Forelimb muscle (tissue), 1 donor: ENCODE measurements around the gene IAPP. TPM values are rescaled to one million over a fixed set of nuclear protein-coding genes. Genes with fewer than 3 reads are reported as not detected.
"Not testable (repeated sequence)": the region's sequence is repeated elsewhere in the genome, so short reads cannot be mapped to it uniquely, and the experiment has no call there.

ENCODE experiments used
- DNase-seq: peaks from one replicate; pipeline ENCODE4 v3.0.0-alpha.2; 2013; ENCODE audit warnings: low read depth
- polyA plus RNA-seq: library from polyadenylated mRNA; unstranded; fragments of 120-200 nt; gene quantifications from one replicate; pipeline ENCODE4 v1.2.1, GENCODE V29; 2013; ENCODE audit not compliant: insufficient read length

IAPP gene
- polyA plus RNA-seq, 1 donor: not detected

DNA sequence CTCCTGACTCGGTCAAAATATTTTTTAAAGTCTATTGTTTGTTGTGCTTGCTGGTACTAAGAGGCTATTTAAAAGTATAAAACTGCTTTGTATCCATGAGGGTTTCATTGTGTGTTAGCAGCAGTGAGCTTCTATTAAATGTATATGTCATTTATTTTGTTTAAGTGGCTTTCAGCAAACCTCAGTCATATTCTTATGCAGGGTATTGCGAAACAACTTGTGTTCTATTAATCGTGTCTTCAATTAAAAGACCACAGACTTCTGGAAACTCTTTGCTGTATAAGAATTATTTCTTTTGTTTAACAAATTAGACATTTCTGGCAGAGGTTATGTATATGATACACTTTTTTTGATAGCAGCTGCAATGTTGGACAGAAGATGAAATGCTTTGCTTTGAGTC lies 6.5 kb downstream of the IAPP start:
- no peak for DNase-seq

DNA sequence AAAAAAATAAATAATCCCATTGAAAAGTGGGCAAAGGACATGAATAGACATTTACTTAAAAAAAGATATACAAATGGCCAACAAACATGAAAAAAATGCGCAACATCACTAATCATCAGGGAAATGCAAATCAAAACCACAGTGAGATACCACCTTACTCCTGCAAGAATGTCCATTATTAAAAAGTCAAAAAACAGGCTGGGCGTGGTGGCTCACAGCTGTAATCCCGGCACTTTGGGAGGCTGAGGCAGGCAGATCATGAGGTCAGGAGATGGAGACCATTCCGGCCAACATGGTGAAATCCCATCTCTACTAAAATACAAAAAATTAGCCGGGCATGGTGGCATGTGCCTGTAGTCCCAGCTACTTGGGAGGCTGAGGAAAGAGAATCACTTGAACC lies 8.6 kb downstream of the IAPP start:
- DNase-seq: not testable (repeated sequence)

DNA sequence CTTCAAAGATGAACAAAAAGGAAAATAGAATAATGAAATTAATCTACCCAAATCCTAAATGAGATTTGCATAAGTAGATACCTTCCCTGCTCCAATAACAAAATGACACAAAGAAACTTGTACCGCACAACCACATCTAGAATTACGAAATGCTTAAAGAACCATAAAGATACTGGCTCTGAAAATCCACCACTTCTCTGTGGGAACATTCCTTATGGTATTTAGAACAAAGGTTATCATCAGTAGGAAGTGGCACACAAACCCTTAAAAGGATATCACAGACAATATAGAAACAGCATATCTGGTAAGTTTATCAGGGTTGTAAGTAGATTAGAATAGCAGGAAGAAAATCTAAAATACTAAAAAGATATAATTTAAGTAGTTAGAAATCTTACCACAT lies 11.6 kb downstream of the IAPP start:
- DNase-seq: no peak

GRCh38 chr12:21387174-21387573 lies 14.5 kb downstream of the IAPP start:
- DNase-seq: no peak

- DNase-seq: no peak
Measured at GRCh38 chr12:21392384-21392783, 19.7 kb downstream of the IAPP start.

GRCh38 chr12:21394828-21395626 lies 22.3 kb downstream of the IAPP start:
- DNase-seq: not testable (repeated sequence)

DNA sequence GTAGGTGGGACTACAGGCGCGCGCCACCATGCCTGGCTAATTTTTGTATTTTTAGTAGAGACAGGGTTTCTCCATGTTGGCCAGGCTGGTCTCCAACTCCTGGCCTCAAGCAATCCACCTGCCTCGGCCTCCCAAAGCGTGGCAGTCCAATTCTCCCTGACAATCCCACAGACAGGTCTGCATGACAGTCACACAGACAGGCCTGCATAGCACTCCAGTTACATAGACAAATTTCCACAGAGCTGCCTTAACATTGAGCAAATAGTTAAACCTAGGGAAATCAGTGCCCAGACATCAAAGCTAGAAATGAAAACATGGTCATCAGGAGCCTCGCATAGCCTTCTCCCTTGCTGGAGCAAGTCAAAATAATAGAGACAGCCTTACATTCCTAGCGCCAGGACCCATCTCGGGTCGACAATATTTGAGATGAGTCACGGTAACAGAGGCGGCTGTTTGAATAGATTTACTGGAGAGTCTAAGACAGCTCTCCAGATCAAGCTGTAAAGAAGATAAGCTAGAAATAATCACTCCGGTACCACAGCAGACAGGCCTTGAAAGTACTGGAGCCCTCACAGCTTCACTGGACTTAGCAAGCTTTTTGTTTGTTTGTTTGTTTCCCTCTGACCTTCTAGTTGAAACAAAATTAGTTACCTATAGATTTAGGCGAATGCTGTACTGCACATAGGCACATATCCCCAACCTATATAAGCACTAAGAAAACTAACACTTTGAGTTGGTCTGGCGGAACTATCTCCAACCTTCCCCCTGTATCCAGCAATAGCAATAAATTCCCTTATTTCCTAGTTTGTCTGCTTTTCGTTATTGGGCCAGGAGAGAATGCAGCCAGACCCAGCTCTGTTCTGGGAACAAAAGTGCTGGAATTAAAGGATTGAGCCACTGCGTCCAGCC lies 40.9 kb downstream of the IAPP start:
- DNase-seq: no peak

- DNase-seq: no peak
Measured at GRCh38 chr12:21416511-21417121, 43.9 kb downstream of the IAPP start.

GRCh38 chr12:21418398-21418797 lies 45.7 kb downstream of the IAPP start:
- not testable (repeated sequence) for DNase-seq

GRCh38 chr12:21419009-21419699 lies 46.5 kb downstream of the IAPP start:
- DNase-seq: not testable (repeated sequence)

- no peak for DNase-seq
Measured at GRCh38 chr12:21428241-21428640, 55.5 kb downstream of the IAPP start.

Other genes with a start within 250 kb of the IAPP start
- gene SLCO1B1, start 241.7 kb upstream of the IAPP start, polyA plus RNA-seq: not detected
- not detected for gene SLCO1A2, start 38.0 kb upstream of the IAPP start, polyA plus RNA-seq
- 18.5 TPM for gene PYROXD1, start 64.8 kb downstream of the IAPP start, polyA plus RNA-seq
- gene RECQL, start 128.7 kb downstream of the IAPP start, polyA plus RNA-seq: 29.5 TPM
- gene GOLT1B, start 128.9 kb downstream of the IAPP start, polyA plus RNA-seq: 38.2 TPM
- 29.0 TPM for gene SPX, start 153.4 kb downstream of the IAPP start, polyA plus RNA-seq
- 0.24 TPM for gene GYS2, start 231.9 kb downstream of the IAPP start, polyA plus RNA-seq